A673 (cell line): ENCODE data around the gene STAB1.

Experiments used
- EZH2 ChIP-seq: fragments of 200-600 bp; sonication (generic); IDR thresholded peaks from 2 replicates; pipeline ENCODE4 v1.6.1; 2017; ENCODE audit warnings: borderline replicate concordance, low read depth, mild to moderate bottlenecking, mixed read lengths, antibody characterized with exemption, low read length; ENCODE audit not compliant: poor library complexity, severe bottlenecking
- TF ChIP-seq, protein P1 (sequence below): fragments of 300-800, 200-600 bp; sonication (generic); conservative IDR thresholded peaks from 2 replicates; pipeline ENCODE4 v1.5.1; 2017; ENCODE audit warnings: low read depth, mild to moderate bottlenecking, antibody characterized with exemption, low read length, moderate library complexity, mixed read lengths

DNA sequence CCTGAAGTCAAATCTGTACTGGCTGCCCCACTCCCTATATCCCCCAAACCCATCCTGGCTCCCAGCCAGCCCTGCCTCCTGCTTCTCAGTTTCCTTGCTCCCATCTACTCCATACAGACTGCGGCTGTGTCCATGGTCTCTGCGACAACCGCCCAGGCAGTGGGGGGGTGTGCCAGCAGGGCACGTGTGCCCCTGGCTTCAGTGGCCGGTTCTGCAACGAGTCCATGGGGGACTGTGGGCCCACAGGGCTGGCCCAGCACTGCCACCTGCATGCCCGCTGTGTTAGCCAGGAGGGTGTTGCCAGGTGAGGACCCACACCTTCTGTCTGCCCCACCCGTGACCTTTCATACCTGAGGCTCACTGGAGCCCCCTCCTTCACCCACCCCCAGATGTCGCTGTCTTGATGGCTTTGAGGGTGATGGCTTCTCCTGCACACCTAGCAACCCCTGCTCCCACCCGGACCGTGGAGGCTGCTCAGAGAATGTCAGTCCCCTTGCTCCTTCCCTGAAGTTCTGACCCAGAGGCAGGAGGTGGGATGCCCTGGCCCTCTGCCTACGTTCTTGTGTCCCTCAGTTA lies 14.7 kb downstream of the STAB1 start:
- no peak for TF ChIP-seq EZH2
- TF ChIP-seq, protein P1, sequence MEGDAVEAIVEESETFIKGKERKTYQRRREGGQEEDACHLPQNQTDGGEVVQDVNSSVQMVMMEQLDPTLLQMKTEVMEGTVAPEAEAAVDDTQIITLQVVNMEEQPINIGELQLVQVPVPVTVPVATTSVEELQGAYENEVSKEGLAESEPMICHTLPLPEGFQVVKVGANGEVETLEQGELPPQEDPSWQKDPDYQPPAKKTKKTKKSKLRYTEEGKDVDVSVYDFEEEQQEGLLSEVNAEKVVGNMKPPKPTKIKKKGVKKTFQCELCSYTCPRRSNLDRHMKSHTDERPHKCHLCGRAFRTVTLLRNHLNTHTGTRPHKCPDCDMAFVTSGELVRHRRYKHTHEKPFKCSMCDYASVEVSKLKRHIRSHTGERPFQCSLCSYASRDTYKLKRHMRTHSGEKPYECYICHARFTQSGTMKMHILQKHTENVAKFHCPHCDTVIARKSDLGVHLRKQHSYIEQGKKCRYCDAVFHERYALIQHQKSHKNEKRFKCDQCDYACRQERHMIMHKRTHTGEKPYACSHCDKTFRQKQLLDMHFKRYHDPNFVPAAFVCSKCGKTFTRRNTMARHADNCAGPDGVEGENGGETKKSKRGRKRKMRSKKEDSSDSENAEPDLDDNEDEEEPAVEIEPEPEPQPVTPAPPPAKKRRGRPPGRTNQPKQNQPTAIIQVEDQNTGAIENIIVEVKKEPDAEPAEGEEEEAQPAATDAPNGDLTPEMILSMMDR: no peak
